GM18517 (cell line): ENCODE measurements around the gene ABCA1.
A peak's percentile ranks its signal among the peaks of the same experiment; 100 is the strongest.
"Not testable (repeated sequence)": the region's sequence is repeated elsewhere in the genome, so short reads cannot be mapped to it uniquely, and the experiment has no call there.

Experiments used
- ATAC-seq: cut with Tn5 transposase; IDR thresholded peaks from one replicate; pipeline ENCODE4 v1.9.1; 2021; ENCODE audit warnings: mild to moderate bottlenecking, moderate library complexity; ENCODE audit not compliant: unreplicated experiment

The ABCA1 gene

DNA sequence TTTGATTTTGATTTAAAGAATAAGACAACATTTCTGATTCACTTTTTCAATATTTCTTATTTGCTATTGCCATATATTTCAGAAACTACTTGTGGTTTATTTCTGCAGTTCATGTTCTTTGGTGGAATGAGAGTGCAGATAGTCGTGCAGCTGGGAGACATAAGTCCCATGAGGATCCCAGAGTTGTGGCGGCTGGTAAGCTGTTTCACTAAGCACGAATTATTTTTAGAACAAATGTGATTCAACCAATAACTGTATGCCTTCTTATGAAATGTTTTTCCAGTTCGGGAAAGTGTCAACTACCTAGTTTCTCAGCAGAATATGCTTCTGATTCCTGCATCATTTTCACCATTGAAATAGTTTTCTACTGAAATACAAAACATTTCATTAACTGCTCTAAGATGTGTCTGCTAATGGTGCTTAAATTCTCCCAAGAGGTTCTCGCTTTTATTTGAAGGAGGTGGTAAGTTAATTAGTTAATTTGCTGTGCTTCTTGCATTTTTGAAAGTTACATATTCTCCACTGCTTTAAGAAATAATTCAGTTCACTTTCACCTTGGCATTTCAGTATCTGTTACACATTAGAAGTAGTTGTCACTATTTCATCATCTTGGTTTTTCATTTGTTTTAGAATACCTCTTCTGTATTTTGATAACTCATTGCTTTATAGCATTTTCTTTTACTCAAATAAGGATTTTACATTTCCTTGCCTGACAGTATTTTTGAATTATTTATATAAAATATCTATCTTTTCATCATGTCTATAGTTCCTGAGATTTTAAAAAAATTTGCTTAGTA is 155.0 kb downstream of the ABCA1 start:
- peak; percentile 25 for ATAC-seq

DNA sequence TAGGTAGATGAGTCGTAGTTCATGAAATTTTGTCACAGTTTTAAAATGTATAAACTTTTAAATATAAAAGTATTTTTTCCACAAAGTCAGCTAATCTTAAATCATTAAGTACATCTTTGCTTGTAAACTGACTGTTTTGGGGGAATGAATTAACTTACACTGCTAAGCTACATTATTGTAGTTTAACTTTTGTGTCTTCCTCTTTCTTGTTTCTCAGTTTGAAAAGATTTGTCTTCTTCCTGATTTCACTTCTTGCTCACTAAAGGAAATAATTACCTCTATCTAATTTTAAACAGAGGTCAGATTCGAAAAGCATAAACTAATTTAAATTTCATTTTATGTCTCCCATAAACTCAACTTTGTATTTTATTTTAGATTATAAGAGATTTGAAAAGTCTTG is 158.3 kb downstream of the ABCA1 start:
- ATAC-seq: peak; percentile 55

DNA sequence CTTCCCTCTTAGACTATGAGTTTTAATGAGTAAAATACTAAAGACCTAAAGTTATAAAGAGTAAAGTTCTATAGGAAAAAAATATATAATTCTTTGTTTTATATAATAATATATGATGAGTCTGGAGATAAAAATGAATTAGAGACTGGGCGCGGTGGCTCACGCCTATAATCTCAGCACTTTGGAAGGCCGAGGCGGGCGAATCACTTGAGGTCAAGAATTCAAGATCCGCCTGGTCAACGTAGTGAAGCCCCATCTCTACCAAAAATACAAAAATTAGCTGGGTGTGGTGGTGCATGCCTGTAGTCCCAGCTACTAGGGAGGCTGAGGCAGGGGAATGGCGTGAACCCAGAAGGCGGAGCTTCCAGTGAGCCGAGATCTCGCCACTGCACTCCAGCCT is 158.9 kb downstream of the ABCA1 start:
- ATAC-seq: not testable (repeated sequence)

DNA sequence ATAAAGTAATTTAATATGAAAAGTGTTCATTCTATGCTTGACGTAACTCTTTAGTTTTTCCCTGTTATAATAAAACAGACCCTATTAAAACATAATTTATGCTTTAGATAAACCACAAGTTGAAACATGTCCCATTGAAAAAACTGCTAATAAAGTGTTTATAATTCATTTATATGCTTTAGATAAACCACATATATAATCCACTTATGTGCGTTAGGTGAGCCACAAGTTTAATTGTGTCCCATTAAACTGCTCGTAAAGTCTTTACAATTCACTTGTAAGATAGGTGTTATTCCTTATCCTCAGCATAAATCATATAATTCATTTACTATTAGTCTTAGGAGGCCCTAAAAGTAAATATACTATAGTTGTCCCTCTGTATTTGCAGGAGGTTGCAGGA is 160.4 kb downstream of the ABCA1 start:
- ATAC-seq: no peak

DNA sequence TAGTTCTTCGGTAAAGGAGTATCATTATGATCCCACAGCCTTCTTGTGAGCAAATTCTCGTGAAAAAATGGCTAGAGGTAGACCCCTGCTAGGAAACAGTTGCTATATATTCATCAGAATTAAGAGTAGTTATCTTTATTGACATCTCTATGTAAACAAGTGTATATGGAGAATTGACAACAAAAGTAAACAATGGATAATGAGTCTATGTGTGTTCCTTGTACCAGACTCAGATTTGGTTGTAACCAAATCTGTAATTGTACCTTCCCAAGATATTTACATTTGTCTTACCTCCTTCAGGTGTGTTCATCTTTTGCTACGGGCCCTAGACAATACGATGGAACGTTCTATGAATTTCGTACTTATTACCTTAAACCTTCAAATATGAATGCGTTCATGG is 161.9 kb downstream of the ABCA1 start:
- ATAC-seq: no peak

DNA sequence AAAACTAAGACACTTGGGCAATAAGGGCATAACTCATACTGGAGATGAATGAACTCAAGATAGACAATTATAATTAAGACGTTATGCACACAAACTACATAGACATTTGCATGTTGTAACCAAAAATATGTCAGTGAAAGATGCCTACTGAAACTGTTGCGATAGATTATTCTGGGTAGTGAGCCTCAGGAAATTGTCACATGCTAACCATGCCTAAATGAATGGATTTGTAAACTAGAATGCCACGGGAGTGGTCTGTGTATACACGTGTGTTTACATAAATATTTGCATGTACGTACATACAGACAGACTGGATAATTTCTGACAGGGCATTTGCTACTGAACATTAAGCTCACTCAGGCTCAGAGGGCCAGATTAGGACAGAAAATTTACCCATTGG is 162.8 kb downstream of the ABCA1 start:
- ATAC-seq: peak; percentile 47

DNA sequence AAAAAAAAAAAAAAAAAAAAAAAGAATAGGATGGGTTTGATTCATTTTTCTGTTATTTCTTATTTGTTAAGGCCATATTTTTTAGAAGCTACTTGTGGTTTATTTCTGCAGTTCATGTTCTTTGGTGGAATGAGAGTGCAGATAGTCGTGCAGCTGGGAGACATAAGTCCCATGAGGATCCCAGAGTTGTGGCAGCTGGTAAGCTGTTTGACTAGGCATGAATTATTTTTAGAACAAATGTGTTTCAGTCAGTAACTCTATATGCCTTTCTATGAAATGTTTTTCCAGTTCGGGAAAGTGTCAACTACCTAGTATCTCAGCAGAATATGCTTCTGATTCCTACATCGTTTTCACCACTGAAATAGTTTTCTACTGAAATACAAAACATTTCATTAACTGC is 169.0 kb downstream of the ABCA1 start:
- ATAC-seq: no peak

DNA sequence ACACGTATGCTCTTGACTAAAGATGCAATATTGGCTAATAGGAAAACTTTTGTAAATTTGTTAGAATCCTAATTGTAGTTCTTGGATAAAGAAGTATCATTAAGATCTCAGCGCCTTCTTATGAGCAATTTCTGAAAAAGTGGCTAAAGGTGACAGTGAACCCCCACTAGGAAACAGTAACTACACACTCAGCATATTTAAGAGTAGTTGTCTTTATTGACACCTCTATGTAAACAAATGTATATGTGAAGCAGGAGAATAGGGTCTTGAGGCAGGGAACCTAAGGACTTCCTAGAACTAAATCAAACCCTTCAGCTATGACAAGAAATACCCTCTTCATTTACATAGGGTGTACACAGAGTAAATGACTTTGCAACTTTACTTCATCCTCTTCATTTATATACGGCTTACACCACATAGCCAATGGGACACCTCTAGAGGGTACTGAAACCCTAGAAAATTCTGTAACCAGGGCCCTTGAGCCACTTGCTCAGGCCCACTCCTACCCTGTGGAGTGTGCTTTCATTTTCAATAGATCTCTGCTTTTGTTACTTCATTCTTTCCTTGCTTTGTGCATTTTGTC is 177.7 kb downstream of the ABCA1 start:
- ATAC-seq: peak; percentile 48

DNA sequence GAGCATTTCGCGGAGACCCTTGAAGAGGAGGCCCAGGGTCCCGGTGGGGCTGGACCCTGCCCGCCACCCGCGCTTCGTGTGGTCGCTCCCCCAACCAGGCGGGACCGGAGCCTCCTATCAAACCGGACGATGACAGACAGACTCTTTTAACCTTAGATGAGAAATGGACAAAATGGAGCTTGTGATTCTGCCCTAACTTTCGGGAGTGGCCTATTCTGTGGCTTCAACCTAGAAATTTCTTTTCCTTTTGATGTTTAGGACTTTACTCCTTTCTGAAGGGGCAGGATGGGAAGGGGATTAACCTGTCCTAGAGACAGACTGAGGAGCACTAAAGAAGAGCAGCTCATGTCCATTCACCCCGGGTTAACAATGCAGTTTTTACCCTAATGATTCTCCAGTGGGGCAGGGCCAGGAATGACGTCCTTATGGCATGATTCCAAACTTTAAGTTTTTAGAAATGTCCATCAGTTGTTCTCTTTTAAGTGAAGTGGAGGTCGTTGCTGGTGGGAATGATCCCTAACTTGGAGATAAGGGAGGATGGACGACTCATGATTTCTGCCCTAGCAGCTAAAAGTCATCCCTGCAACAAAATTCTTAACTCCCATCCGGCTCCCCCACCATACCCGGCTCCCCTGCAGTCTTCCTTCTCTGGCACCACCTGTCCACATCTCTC is 179.5 kb downstream of the ABCA1 start:
- no peak for ATAC-seq

DNA sequence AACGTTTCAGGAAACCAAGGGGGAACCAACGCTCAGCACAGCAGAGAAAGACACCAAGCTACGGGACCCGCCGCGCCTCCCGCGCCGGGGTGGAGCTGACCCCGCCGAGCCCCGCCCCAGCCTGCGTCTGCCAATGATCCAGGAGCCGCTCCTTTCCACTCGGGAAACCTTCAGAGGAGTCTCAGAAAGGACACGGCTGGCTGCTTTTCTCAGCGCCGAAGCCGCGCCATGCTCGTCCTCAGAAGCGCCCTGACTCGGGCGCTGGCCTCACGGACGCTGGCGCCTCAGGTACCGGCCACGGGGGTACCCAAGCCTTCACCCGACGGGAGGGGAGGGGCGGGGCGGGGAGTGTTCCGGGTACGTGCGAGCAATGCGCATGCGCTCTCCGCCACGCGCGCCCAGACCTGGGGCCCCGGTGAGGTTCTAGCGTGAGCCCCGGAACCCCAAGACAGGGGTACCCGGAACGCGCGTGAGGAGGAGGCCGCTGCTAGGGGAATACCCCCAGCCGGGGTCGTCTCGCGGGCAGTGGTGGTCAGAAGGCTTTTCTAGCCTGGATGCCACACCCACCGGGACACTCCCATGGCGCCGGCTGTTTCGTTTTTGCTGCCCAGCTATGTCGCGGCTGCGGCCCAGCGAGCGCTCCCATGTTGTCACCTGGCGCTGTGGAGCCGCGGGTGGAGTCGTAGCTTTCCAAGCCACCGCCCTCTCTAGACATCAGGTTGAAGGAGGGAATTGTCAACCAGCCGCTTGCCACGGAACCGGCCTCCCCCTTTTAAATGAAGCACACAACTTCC is 180.2 kb downstream of the ABCA1 start, which contains the start of gene NIPSNAP3A:
Gene NIPSNAP3A (plus strand): TSS at position 119 of the 794 bp plus-strand sequence. CDS start 110 bp downstream, at position 229.
- ATAC-seq: peak; percentile 77

DNA sequence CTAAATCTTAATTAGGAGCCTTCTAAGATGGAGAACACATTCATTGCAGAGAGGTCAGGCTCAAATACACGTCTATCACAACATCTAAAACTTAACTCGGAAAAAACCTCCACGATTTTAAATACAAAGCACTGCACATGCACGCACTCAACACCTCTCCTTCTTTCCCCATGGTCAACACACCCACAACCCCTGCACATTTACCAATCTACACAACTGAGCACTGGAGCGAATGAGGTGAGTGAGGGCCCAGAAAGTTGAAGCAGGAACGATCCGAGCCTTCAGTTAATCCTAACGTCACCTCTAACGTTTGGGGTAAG is 180.8 kb downstream of the ABCA1 start:
- ATAC-seq: no peak

DNA sequence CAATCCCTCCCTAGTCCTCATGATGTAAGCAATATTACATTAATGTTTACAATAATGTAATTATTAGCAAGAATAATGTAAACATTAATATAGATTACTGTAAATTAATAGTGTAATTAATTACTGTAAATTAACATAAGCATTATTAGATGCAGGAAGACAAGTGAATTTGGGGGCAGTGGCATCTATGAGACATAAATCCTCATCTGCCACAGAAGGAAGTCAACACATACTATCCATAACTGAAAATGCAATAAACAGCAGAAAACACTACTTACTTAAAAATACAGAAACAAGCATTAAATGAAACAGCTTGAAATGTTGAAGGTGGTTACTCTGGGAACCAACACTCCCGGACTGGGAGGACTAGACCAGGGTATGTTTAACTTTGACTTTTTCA is 181.2 kb downstream of the ABCA1 start:
- no peak for ATAC-seq

DNA sequence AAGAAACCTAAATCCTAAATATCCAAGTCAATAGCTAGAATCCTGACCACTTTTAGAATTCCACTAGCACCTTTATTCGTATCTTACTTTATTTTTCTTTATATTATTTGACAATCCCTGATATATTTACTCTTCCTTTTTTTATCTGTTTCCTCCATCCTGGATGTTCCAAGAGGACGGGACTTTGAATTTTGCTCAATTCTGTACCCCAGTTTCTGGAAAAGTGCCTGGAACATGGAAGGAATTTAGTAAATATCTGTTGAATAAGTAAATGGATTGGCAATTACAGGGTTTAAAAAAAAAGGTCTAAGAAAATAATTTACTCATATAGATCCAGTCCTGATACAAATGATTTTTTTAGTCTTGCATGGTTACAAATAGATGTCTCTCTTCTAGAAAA is 181.7 kb downstream of the ABCA1 start:
- no peak for ATAC-seq

DNA sequence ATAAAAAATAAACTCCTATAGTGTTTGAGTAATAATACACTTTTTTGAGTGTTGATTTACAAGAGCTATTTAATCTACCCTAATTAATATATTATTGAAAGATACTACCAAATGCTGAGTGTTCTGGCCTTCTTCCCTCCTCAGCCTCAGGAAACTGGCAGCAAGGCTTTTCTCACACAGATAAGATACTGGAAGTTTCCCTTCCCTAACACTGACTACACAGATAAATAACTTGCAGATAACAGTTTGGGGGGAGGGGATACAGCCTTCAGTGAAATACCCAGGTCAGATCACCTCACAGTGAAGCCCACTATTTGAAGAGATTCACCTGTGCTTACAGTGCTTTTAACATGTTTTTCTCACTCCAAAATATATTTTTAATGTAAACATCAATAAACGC is 182.1 kb downstream of the ABCA1 start:
- ATAC-seq: no peak

DNA sequence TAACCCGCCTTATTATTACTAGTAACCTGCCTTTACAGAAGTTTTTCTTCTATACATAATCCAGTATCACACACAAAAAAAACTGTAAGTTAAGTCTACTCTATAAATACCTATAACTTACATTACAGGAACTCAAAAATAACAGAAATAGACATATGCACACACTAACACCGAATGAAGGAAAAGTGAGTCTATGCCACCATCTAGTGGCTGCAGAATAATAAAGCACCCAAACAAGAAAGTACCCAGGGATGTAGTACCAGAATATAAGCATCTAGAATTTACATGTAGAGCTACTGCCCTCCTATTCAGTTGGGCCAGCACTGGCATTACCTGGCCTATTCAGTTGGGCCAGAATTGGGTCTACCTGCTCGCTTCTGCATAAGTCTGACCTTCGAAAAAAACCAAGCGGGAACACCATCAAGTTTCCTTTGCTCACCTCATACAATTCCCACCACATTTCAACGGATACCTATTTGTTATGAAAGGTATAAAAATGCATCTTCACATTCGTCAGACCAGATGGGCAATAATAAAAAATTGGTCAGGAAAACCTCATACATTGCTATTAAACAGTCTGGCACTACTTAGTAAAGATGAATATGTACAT is 184.5 kb downstream of the ABCA1 start:
- peak; percentile 66 for ATAC-seq

DNA sequence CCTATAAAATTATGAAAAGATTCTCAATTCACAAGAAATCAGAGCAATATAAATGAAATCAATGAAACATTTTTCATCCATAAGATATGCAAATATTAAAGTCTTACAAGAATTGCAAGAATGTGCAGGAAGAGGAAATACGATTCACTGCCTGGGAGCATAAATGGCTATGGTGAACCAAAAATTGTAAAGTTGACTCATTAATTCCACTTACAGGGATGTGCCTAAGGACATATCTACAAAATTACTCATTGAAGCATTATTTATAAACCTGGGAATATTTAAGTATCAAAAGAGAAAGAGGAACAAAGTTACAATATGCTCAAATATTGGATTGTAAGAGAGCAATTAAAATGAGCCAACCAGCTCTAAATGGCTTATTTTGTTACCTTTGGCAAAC is 187.3 kb downstream of the ABCA1 start:
- no peak for ATAC-seq

DNA sequence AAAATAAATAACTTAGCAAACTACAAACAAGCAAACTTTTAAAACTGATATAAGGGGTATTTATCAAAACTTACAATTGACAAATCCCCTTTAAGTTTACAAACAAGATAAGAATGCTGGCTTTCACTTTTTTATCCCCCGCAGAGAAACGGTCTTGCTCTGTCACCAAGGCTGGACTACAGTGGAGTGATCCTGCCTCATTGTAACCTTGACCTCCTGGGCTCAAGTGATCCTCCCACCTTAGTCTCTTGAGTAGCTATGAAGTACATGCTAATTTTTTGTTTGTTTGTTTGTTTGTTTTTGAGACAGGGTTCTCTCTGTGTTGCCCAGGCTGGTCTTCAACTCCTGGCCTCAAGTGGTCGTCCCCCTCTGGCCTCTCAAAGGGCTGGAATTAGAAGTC is 189.5 kb downstream of the ABCA1 start:
- ATAC-seq: no peak
